ENCODE measurements around the gene YTHDF1.

- TF ChIP-seq CTCF (IDR thresholded peaks at IDR 0.05) = no peak
- no peak for TF ChIP-seq EZH2 (IDR thresholded peaks at IDR 0.05; ENCODE audit: borderline replicate concordance, insufficient read depth, low read depth, low read length, poor library complexity, severe bottlenecking)
These were observed 38.0 kb downstream of the YTHDF1 start for GRCh38 chr20:63177785-63178445.
